ENCODE data around the gene XXYLT1.

XXYLT1 gene

GRCh38 chr3:195036203-195036505, 234.8 kb downstream of the XXYLT1 start:
- DNase-seq = no peak

GRCh38 chr3:195035345-195036202, 235.4 kb downstream of the XXYLT1 start:
- no peak for DNase-seq

GRCh38 chr3:195034541-195034940, 236.4 kb downstream of the XXYLT1 start:
- no peak for DNase-seq

GRCh38 chr3:195034101-195034500, 236.9 kb downstream of the XXYLT1 start:
- DNase-seq = no peak

- DNase-seq = no peak
These were observed 237.3 kb downstream of the XXYLT1 start for GRCh38 chr3:195033531-195034091.

GRCh38 chr3:195032955-195033354, 238.0 kb downstream of the XXYLT1 start:
- peak; percentile 68 for DNase-seq

GRCh38 chr3:195032106-195032759, 238.7 kb downstream of the XXYLT1 start:
- DNase-seq = peak; percentile 89

GRCh38 chr3:195031574-195032003, 239.4 kb downstream of the XXYLT1 start:
- DNase-seq = no peak

- peak; percentile 41 for DNase-seq
These were observed 240.1 kb downstream of the XXYLT1 start for GRCh38 chr3:195030791-195031321.

GRCh38 chr3:195028877-195029606, 241.9 kb downstream of the XXYLT1 start:
- no peak for DNase-seq

GRCh38 chr3:195025884-195026200, 245.1 kb downstream of the XXYLT1 start:
- DNase-seq = no peak

GRCh38 chr3:195025056-195025883, 245.7 kb downstream of the XXYLT1 start:
- DNase-seq = no peak

GRCh38 chr3:195023989-195024388, 247.0 kb downstream of the XXYLT1 start:
- DNase-seq = no peak

GRCh38 chr3:195023576-195023975, 247.4 kb downstream of the XXYLT1 start:
- no peak for DNase-seq

GRCh38 chr3:195021692-195022091, 249.3 kb downstream of the XXYLT1 start:
- no peak for DNase-seq

- DNase-seq = no peak
These were observed 250.0 kb downstream of the XXYLT1 start for GRCh38 chr3:195020921-195021320.

GRCh38 chr3:195020185-195020584, 250.8 kb downstream of the XXYLT1 start:
- DNase-seq = no peak

- DNase-seq = no peak
These were observed 251.6 kb downstream of the XXYLT1 start for GRCh38 chr3:195019335-195019734.
